Activated naive CD8-positive, alpha-beta T cell treated with anti-CD3 and anti-CD28 coated beads, Interleukin-2, amount 10 ng/mL, durations not matched to agents 7 days and 5 days (primary cell): ENCODE data around the gene GARIN6. TPM values are rescaled to one million over a fixed set of nuclear protein-coding genes. Genes with fewer than 3 reads are reported as not detected.

ENCODE experiments used
- ATAC-seq: fragments of 150-1000 bp; cut with Tn5 transposase; one replicate; pipeline ENCODE4 v1.10.0; 2021; ENCODE audit warnings: low read depth, moderate library complexity
- POLR2A ChIA-PET: fragments of 350-600 bp; sonication (Branson Sonifier 250); formaldehyde crosslinking; loops from one replicate; lab custom pipeline; 2021; ENCODE audit warnings: antibody characterized with exemption; lab: Charles Lee
- DNase-seq: peaks from one replicate; pipeline ENCODE4 v3.0.0; 2021
- H3K27ac Mint-ChIP-seq: one replicate; pipeline ENCODE4 v1.8.0; 2022; ENCODE audit warnings: mild to moderate bottlenecking, mixed read lengths
- H3K27me3 Mint-ChIP-seq: one replicate; pipeline ENCODE4 v1.8.0; 2022; ENCODE audit warnings: mild to moderate bottlenecking, moderate library complexity, mixed read lengths
- H3K36me3 Mint-ChIP-seq: one replicate; pipeline ENCODE4 v1.8.0; 2021; ENCODE audit warnings: mild to moderate bottlenecking, mixed read lengths
- H3K4me1 Mint-ChIP-seq: one replicate; pipeline ENCODE4 v1.8.0; 2021; ENCODE audit warnings: mixed read lengths
- H3K4me3 Mint-ChIP-seq: one replicate; pipeline ENCODE4 v1.8.0; 2022; ENCODE audit warnings: mild to moderate bottlenecking, moderate library complexity, mixed read lengths
- H3K9me3 Mint-ChIP-seq: one replicate; pipeline ENCODE4 v1.8.0; 2021; ENCODE audit warnings: mixed read lengths
- total RNA-seq, 2 experiments: library from RNA; stranded (reverse); gene quantifications; one replicate each; pipeline ENCODE4 v1.2.3, GENCODE V29; 2021

GARIN6 gene
- total RNA-seq, 2 experiments from 2014 or later = not detected

- H3K36me3 Mint-ChIP-seq = no peaks in the 10 kb centered on the region
- no peak for ATAC-seq
- H3K4me1 Mint-ChIP-seq = no peaks in the 10 kb centered on the region
- H3K27me3 Mint-ChIP-seq = no peaks in the 10 kb centered on the region
- no peak overlapping the region for H3K4me3 Mint-ChIP-seq
- H3K27ac Mint-ChIP-seq = no peak overlapping the region
- POLR2A ChIA-PET = no interaction called here
- no peaks in the 10 kb centered on the region for H3K9me3 Mint-ChIP-seq
- DNase-seq = no peak
Observed at GRCh38 chr12:99658671-99659349, 11.3 kb downstream of the GARIN6 start.

GRCh38 chr12:99670635-99671034 is 23.1 kb downstream of the GARIN6 start:
- DNase-seq (no peak), ATAC-seq (no peak)
- H3K27me3 Mint-ChIP-seq = no peaks in the 10 kb centered on the region
- no peaks in the 10 kb centered on the region for H3K36me3 Mint-ChIP-seq
- no peak overlapping the region for H3K27ac Mint-ChIP-seq
- H3K4me1 Mint-ChIP-seq = no peaks in the 10 kb centered on the region
- H3K9me3 Mint-ChIP-seq = no peaks in the 10 kb centered on the region
- POLR2A ChIA-PET = no interaction called here
- H3K4me3 Mint-ChIP-seq = no peak overlapping the region

GRCh38 chr12:99680276-99680675 is 32.7 kb downstream of the GARIN6 start:
- ATAC-seq (no peak), DNase-seq (no peak)
- POLR2A ChIA-PET = no interaction called here
- H3K27me3 Mint-ChIP-seq = no peaks in the 10 kb centered on the region
- peaks cover 2% of the 10 kb centered on the region for H3K9me3 Mint-ChIP-seq
- H3K27ac Mint-ChIP-seq = no peak overlapping the region
- H3K36me3 Mint-ChIP-seq = no peaks in the 10 kb centered on the region
- H3K4me1 Mint-ChIP-seq = no peaks in the 10 kb centered on the region
- H3K4me3 Mint-ChIP-seq = no peak overlapping the region

- Mint-ChIP-seq H3K36me3 (no peaks in the 10 kb centered on the region), H3K4me3 (no peak overlapping the region), H3K27me3 (no peaks in the 10 kb centered on the region), H3K27ac (no peak overlapping the region), H3K4me1 (no peaks in the 10 kb centered on the region), H3K9me3 (peaks cover 6% of the 10 kb centered on the region)
- ATAC-seq (no peak), DNase-seq (no peak)
- POLR2A ChIA-PET = no interaction called here
Observed at GRCh38 chr12:99686142-99686541, 38.6 kb downstream of the GARIN6 start.

GRCh38 chr12:99695050-99695449 is 47.5 kb downstream of the GARIN6 start:
- Mint-ChIP-seq H3K36me3 (no peaks in the 10 kb centered on the region), H3K4me3 (no peak overlapping the region)

More at GRCh38 chr12:99695050-99695449, 47.5 kb downstream of the GARIN6 start:
- Mint-ChIP-seq H3K4me1 (no peaks in the 10 kb centered on the region), H3K27me3 (no peaks in the 10 kb centered on the region), H3K9me3 (peaks cover 7% of the 10 kb centered on the region), H3K27ac (no peak overlapping the region)
- DNase-seq = no peak
- no peak for ATAC-seq
- POLR2A ChIA-PET = no interaction called here
